Measurements from ENCODE around the gene SMTN.
"Not testable (repeated sequence)": the region's sequence is repeated elsewhere in the genome, so short reads cannot be mapped to it uniquely, and the experiment has no call there.

The SMTN gene

DNA sequence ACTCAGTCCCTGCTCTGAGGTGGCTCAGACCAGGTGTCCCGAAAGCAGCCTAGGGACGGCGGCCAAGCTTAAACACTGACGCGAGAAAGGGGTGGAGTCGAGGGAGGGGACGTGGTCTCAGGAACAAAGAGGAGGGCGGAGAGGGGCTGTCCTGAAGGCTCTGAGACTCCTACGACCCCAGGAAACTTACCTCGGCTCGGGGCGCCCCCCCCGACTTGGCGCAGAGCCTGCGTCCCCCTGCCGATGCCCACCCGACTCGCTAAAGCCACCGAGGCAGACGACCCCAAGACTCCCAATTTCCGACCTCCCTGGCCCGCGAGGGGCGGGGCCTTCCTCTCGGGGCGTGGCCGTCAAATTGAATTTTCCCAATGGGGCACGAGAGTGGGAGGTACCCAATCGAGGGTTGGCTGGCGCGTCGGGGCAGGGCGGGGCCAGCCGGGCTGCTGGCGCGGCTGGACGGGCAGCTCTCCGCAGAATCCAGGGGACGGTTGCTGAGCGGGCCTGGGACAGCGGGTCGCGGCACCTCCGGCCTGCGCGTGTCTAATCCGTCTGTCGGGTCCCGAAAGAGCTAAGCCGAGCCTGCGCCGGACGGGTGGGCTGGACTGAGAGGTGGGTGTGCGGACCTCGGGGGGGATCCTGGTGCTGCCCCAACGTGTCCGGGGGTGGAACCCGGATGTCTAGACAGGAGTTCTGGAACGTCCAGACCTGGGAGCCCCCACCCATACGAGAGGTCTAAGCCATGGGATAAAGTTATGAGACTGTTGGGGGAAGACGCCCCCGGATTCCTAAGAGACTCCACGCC, at the start of gene SMTN:
SMTN (plus strand) TSS at position 471 of the 802 bp plus-strand sequence. CDS start 1,941 bp downstream, outside the sequence.
- DNase-seq = peak; percentile 98

DNA sequence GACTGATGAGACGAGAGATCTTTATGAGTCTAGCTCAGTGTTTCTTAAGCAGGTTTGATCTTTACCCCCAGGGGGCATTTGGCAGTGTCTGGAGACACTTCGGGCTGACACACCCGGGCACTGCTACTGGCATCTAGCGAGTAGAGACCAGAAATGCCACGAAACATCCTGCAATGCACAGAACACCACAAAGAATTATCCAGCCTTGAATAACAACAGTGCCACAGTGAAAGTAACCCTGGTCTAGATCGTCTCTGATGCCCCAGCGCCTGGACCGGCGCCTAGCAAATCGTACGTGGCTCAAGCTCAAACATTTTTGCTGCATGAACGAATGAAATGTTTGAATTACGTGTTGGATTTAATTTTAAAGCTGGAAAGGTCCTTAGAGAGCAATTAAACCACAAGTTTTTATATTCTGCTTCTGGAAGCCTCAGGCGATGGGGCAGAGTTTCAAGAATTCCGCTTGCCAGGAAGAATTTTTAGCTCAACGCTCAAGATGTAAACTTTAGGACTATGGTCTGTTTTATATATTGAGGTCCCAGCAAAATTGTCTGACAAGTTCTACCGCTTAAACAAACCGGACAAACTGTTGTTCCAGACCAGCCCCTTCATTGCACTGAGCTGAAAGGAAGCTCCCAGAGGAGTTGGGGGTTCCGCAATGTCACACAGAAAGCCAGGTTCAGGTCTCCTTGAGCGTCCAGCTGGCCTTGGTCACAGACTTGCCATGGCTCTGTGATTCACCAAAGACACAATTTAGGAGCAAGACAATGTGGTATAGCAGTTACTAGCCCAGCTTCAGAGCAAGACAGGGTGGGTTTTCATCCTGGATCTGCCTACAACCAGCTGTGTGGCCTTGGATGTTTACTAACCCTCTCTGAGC, 44.2 kb upstream of the SMTN start:
- peak; percentile 61 for DNase-seq

DNA sequence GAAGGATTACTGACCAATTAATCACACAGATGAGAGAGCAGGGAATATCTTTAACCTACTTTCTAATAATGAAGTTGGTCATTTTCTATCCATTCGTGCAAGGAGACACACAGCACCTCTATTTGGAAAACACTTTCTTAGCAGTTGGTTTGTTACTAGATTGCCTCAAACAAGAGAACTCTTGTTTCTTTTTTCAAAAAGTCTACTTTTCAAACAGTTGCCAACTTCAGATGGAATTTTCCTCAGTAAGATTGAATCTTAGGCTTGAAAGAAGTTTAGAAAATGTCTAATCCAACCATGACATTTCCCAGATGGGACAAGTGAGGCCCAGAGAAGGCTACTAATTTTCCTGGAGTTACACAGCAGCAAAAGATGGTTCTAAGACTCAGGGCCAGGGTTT, 42.4 kb upstream of the SMTN start:
- no peak for DNase-seq

DNA sequence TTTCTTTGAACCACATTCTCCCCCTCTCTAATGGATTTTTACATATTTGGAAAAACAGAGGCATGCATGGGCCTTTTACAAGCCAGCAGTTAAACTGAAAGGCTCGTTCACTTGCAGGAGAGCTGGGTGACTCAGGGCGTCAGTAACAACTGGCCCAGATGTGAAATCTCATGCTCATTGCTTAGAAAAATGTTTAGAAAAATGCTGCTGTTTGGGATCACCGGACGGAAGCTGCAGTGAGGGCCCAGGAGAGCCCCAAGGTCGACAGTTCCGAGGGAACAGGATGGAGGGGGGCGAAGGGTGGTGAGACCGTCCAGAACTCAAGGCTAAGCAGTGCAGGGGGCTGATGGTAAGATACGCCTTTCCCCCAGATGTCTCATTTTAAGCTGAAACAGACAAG, 41.7 kb upstream of the SMTN start:
- no peak for DNase-seq

DNA sequence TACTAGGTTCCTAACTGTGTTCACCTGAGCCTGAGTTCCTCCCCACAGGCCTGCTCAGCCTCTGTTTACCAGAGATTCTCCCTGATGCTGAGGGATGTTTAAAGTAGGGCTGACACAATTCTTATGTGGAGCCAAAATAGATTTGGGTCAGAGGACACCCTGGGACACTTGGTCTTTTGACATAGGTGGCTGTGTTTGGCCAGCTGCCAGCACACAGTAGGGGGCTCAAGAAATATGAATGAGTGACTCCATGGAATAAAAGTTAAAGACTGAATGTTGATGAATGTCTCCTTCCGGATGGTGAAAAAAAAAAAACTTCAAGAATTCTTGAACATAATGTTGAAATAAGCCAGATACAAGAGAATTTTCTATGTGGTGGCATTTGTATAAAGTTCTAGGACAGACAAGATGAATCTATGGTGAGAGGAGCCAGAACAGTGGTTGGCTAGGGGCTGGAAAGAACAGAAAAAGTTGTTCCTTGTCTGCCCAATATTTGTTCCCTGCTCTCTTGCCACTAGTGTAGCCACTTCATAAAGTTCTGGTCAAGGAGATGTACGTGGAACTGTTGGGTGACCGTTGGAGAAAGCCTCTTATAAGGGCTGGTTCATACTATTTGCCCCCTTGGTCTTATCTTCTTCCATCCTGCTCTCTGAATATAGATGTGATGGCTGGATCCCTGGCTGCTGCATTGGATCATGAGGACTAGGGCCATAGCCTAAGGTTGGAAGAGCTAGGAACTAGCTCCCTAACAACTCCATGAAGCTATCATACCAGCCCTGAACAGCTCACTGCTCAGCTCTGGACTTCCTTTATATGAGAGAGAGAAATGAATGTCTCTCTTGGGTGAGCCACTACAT, 40.3 kb upstream of the SMTN start:
- DNase-seq = no peak

DNA sequence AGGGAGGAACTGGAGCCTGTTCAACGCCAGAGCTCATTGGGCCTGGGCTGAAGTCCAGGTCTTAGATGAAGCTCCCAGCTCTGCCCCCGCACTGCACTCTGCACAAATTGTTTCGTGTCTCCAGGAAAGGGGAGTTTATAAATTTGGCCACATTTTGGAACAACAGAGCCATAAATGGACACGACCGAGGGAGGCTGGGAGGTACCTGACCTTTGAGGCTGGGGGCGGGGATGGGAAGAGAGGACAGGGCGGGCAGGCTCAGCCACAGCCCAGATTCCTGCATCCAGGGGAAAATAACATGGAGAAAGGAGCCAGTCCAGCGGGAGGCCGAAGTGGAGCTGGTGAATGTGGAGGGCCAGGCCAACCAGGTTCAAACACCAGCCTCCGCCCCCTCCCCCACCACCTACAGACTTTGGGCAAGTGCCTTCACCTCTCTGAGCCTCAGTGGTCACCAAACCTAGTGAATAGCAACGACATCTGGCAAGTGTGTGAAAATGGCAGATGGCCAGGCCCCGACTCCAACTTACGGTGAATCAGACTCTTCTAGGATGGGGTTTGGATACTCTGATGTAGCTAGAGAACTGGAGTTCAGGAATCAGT, 36.8 kb upstream of the SMTN start:
- DNase-seq = no peak

DNA sequence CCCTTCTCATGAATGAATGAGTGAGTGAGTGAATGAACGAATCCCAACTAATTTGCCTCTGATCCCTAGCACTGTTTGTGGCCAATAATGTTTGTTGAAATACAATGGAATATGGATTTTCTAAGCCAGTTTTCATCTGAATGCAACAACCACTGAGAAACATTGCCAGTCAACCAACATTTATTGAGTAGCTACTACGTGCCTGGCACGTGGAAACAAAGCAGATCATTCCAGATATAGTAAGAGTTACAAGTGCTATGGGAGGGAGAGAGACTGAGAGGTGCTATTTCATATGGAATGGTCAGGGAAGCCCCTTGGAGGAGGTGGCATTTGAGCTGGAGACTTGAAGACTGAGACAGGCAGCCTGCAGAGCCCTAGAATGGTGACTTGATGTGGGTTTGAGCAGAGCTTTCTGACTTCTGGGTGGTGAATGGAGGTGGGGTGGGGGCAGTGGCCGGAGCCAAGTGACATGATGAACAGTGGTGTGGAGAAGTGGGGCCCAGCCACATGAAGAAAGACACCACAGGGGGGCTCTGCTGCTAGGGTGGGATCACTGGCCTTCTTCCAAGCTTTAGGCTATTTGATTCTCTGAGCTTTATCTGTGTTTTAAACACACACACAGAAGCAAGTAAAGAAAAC, 35.1 kb upstream of the SMTN start:
- no peak for DNase-seq

DNA sequence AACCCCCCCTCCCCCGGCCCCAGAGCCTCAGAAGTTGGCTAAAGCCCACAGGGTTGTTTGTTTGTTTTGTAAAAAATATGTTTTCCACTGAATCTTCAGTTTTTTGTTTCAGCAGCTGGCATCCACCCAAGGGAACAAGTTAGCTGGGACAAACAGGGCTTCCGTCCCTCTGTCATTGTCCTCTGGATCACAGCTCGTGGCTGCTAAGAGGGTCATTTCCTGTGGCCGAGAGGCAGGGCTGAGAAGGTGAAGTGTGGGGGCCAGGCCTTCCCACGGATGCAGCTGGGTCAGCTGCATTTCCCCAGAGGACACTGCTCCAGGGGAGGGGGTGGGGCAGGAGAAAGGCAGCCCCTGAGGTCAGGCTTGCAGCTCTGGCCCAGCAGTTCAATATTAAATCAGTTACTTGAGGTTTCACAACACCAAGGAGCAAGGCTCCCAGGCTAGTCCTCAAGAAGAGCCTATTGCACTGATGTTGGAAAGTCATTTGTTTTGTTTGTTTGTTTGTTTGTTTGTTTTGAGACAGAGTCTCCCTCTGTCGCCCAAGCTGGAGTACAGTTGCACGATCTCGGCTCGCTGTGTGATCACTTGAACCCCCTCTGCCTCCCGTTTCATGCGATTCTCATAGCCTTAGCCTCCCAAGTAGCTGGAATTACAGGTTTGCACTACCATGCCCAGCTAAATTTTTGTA, 34.4 kb upstream of the SMTN start:
- DNase-seq = peak; percentile 63

DNA sequence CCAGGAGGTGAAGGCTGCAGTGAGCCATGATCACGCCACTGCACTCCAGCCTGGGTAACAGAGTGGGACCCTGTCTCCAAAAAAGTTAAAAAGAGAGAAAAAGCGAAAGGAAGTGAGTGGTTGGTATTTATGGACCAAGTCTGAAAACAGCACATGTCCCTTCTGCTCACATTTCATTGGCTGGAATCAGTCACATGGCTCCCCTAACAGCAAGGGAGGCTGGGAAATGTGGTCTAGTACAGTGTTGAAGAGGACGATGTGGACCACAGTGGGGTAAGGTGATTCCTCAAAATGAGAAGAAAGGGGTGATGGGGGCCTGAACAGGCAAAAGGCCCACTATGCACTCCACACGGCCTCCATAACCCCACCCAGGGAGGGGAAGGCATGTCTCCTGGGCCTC, 32.5 kb upstream of the SMTN start:
- DNase-seq = no peak

DNA sequence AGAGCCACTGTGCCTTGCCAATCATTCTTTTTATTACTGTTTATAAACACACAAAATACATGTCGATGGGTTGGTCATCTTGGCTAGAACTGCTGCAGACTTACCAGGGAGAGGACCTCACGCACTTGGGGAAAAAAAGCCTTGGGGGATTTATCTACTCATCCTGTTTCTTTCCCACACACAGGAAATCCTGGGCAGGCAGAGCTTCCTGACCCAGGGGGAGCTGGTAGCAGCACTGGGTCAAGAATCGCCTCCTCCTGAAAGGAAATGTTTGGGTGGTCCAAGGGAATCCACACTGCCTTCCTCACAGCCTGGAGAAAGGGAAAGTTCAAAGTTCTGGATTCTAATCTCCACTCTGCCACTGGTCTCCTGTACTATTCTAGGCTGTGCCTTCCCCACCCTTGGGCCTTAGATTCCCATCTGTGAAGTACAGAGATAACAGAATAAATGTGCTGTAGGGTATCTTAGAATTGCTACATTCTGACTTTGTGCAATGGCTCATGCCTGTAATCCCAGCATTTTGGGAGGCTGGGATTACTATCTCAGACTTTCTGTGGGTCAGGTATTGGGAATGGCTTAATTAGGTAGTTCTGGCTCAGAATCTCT, 31.2 kb upstream of the SMTN start:
- DNase-seq = no peak

DNA sequence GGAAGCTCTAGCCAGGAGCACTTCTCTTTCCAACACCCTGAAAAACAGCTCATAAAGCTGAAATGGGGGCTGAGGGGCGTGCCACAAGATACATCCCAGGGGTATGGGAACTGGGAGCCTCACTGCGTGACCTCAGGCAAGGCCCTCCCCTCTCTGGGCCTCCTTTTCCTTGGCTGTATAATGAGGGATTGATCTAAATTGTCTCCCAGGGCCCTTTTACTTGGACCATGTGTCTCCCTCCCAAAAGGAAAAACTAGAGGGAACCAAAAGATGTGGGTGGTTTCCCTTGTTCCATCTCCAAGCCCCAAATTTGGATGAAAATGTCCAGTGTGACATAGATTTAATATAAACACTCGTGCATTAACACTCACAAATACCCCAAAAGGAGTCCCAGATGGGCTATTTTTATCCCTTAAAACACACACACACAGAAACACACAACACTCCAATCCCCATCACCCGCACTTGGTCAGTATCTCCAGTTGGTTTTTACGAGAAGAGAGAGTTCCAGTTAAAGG, 25.9 kb upstream of the SMTN start:
- DNase-seq = no peak

DNA sequence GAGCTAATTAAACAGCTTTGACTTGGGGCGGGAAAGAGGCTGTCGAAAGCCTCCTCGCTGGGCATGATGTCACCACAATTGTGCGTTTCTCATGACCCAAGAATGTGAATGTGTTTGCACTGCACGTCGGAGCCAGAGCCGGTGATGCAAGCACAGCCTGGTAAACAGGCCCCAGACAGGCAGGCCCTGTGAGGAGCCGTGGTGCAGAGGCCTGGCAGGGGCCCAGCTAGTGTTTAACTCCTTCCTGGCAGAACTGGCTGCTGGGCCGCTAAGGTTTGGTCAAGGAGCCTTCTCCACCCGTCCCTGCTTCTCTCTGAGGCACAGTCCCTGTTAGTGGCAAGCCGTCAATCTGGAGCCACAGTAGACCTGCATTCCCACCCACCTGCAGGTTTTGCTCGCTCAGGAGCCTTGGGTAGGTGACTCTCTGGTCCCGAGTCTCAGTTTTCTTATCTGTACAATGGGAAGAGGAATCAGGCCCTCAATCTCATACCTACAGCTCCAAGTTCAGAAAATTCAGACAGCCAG, 25.4 kb upstream of the SMTN start:
- peak; percentile 90 for DNase-seq

DNA sequence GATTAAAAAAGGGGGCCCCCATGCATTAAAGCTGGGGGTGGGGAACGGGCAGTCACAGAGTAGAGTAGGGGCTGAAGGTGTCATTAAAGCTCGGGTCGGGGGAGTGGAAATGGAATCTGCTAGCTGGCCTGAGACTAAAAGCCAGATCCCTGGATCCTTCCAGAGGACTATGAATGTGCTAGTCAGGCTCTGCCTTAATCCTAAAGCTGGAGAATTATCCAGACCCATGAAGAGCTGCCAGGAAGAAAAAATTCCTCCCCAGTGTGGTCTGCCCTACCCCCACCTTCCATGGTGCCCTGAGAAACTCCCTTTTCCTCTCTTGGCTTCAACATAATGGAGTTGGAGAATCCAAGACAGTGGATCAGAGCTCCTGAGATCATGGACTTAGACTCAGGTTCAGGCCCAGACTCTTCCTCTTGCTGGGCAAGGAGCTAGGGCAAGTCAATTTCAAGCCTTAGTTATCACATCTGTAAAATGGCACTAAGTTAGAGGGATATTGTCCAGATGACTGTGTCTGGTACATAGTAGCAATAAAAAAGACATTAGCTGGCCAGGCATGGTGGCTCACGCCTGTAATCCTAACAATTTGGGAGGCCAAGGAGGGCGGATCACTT, 24.0 kb upstream of the SMTN start:
- no peak for DNase-seq

DNA sequence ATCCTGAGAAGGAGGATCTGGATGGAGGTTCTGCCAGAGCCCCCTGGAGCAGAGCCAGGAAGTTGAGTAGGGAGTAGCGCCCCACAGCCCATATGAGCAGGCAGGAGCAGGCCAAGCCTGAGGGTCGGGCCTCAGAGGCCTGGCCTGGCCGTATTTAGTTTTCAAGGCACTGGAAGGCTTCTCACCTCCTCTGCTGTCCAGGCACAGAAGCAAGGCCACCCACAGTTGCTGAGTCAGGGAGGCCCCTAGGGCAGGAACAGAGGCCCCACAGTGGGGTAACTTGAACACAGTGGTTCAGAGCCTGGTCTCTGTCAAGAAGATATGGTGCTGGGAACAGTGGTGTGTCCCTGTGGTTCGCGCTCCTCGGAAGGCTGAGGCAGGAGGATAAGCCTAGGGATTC, 21.5 kb upstream of the SMTN start:
- not testable (repeated sequence) for DNase-seq

DNA sequence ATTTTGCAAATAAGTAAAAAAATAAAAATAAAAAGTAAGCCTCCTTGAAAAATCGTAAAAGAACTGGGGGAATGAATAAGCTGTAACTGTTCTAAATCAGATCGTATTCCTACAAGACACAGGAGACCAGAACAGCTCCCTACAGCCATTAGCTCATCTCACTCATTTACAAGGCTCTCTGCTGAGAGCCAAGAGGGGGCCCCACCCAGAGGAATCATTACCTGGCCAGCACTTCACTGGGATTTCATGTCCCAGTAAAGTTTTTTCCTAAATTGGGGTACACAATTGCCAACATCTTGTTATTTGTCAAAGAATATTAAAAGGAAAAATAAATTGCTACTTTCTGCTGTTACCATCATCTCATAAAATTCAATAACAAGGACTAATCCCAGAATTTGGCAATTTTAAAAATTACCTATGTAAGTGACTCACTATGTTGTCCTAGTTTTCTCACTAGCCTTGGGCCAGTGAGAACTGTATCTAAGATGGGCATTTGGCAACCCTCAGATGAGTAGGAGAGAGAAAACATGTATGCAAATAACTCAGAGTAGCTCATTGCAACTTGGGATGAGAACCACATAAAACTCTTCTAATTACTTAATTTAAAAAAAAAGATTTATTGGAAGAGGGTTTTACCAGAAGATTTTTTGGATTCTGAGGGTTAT, 18.4 kb upstream of the SMTN start:
- DNase-seq = no peak

DNA sequence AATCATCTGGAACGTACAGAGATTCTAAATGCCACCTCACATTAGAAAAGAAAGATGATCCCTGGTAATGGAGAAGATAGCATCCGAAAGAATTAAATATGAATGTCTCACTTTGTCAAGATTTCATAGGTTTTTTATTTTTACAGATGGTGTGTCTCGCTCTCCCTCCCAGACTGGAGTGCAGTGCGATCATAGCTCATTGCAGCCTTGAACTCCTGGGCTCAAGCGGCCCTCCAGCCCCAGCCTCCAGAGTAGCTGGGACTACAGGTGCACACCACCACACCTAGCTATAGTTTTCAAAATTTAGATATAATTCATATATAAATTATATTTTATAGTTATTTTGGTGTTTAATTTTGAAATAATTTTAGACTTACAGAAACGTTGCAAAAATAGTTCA, 16.7 kb upstream of the SMTN start:
- DNase-seq = no peak

DNA sequence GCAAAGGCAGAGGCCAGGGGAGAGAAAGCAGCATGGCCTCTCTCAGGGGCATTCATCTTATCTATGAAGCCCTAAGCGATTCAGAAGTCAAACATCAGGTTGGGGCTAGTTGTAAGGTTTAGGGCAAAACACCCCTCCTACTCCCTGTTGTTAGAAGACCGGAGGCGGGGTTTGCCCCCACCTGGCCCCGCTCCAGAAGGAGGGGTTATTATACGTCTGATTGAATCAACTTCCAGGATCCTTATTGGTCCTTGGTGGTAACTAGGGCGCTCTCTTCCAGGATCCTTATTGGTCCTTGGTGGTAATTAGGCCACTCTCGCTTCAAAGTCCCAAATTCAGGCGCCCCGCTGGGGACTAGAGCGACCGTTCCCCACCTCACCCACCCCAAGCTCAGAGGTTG, 12.1 kb upstream of the SMTN start:
- DNase-seq = no peak

DNA sequence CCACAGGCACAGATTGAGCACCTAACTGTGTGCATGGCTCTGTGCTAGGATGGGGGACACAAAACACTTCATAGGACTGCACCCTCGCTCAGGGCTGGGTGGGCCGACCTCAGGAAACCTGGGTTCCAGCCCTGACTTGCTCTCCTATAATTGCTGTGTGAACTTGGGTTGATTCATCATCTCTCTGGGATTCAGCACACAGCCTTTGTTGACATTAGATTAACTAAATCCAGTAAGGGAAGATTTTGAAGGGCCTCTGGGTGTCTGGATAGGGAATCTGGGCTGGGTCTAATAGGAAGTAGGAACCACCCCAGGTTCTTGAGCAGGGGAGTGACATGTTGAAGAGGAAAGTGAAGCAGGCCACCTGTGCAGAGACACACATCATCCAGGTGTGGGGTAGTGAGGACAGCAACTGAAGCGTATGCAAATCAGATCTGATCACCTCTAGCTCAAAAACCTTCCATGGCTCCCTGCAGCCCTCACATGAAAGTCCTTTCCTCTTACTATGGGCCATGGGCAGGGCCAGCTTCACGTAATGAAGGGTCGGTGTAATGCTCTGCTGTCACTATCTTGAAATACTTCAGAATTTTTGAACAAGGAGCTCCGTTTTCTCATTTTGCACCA, 11.3 kb upstream of the SMTN start:
- not testable (repeated sequence) for DNase-seq

DNA sequence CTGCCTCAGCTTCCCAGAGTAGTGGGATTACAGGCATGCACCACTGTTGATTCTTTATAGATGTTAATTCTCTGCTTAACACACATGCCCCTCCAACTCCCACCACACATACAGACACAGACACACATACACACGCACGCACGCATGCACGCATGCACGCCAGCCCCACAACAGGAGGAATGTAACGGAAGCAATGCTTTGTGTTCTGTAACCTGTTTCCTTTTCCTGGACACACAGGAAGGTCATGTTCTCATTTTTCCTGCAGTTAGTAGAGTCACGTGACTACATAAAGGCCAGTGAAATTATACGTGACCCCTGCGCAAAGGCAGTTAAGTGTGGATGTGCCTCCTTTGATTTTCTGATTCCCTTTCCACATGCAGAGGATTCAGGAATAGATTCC, 8.0 kb upstream of the SMTN start:
- DNase-seq = not testable (repeated sequence)

Data from eye (tissue), 1 donor.